Retina (tissue), 1 donor: ENCODE results near the gene FNDC3B.

ENCODE experiments used
- DNase-seq: peaks from one replicate; pipeline ENCODE4 v3.0.0-alpha.2; 2016

Gene FNDC3B

DNA sequence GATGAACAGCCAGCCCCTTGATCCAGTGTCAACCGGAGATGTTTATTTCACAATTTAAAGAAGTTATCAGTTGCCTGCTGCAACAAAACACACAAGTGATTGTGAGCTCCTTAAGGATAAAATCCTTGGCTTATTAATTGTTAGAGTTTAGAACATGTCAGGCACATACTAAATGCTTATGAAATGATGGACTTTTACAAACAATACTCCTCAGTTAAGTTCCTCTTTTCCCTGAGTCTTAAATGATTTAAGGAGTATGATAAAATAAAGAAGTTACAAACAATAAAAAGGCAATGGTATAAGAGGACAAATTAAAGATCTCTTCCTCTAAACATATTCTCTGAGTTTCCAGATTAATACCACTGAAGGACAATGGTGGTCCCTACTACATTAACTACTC lies 403.2 kb downstream of the FNDC3B start:
- DNase-seq: no peak

GRCh38 chr3:172444821-172445220 lies 405.4 kb downstream of the FNDC3B start:
- no peak for DNase-seq

- no peak for DNase-seq
Observed at GRCh38 chr3:172446198-172446597, 406.8 kb downstream of the FNDC3B start.

DNA sequence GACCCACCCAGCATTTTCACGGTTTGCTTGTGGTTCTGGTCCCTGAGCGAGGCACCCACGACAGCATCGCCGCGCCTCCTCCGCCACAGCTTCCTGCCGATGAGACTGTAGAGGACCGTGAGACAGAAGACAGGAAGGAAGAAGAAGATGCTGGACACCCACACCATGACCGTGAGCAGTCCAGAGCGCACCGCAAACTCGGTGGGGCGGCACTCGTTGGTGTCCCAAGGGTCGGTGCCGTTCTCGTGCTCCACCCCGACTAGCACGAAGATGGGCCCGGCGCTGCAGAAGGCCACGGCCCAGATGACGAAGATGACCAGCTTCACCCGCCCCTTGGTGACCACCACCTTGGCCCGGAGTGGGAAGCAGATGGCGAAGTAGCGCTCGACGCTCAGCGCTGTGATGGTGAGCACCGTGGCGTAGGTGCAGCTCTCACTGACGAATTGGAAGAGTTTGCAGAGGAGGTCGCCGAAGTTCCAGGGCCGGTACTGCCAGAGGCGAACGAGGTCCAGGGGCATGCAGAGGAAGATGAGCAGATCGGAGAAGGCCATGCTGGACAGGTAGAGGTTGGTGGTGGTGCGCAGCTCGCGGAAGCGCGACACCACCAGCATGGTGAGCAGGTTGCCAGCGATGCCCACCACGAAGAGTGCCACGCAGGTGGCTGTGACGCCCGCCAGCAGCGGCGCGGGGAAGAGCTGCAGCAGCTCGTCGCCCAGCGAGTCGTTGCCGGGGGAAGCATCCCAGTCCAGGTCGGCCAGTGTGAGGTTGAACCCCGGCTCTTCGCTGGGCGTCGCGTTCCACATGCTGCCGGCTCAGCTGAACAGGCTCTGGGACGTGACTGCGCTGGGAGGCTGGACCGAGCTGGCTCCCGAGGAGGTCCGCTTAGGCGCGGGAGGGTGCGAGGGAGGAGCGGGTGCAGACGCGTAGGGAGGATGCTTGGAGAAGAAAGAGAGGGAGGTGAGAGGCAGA lies 408.5 kb downstream of the FNDC3B start, which contains the start of gene GHSR:
GHSR (minus strand) TSS at position 846 of the 969 bp plus-strand sequence; CDS start at position 803, 43 bp downstream.
- peak; percentile 60 for DNase-seq

DNA sequence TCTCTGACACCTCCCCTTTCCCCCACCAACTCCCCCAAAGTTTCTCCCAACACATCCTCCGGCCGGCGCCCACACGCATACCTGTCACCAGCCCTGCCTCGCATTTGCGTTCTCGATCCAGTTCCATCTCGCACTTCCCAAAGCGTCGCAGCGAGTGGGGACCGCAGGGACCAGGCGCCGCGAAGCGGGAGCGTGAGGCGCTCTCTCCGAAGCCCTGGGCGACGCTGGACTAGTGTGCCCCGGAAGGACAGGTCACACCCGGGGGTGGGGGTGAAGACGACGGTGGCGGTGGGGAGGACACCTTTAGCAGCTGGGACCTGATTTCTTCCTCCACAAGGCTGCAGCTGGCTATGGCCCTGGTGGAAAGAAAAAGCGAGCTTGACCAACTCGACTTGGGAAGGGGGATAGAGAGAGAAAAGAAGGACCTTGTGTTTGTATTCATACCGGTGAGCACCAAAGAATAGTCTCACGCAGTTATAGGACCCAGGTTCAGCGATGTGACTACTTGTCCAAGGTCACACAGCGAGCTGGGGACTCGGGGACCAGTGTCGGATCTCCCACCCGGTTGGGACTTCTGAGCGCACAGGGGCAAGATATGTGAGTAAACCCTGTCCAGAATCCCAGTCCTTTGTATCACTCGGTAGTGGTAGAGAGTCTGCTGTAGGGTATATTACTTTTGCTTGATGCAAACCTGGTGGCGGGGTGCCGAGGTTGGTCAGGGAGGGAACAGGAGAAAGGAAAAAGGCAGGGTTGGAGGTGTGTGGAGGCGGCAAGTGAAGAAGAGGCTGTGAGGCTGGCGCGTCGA lies 409.5 kb downstream of the FNDC3B start:
- peak; percentile 60 for DNase-seq

DNA sequence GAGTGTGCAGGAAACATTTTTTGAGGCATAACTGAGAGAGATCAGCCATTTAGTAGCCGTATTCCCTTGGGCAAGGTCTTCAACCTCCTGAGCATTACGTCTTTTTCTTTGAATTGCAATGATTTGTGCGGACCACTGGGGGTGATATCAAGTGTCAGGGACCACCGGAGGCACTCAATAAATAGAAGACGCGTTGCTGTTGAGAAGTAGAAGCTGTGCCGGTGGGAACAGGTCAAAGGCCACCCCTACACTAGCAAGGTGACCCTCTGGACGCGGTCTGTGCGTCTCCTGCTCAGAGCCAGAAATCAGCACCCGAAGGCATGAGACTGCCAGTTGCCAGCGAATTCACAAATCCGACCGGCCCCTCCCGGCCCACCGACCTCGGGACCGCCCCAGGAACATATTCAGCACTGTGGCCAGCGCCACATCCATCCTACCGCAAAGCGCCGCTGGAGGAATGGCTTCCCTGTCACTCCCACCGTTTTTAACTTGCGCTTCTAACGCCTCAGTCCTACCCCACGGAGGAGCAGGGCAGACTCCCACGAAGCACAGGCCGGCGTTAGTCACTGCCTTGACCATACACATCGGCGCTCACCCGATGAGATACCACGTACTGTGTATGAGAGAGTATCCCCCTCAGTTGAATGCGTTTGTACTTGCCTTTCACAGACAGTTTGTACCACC lies 410.2 kb downstream of the FNDC3B start:
- DNase-seq: peak; percentile 73
